Activated CD4-positive, alpha-beta T cell treated with anti-CD3 and anti-CD28 coated beads, Interleukin-2, amount 50 U/mL, for 24 hours (primary cell): ENCODE data around the gene CMPK1.
"Not testable (repeated sequence)": the region's sequence is repeated elsewhere in the genome, so short reads cannot be mapped to it uniquely, and the experiment has no call there.

Experiments
- DNase-seq, 2 donors: peaks; one replicate each; pipeline ENCODE4 v3.0.0-alpha.2; 2020; ENCODE audit warnings: low read depth in 1 of 2, low spot score in 1 of 2

Gene CMPK1, protein sequence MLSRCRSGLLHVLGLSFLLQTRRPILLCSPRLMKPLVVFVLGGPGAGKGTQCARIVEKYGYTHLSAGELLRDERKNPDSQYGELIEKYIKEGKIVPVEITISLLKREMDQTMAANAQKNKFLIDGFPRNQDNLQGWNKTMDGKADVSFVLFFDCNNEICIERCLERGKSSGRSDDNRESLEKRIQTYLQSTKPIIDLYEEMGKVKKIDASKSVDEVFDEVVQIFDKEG

DNA sequence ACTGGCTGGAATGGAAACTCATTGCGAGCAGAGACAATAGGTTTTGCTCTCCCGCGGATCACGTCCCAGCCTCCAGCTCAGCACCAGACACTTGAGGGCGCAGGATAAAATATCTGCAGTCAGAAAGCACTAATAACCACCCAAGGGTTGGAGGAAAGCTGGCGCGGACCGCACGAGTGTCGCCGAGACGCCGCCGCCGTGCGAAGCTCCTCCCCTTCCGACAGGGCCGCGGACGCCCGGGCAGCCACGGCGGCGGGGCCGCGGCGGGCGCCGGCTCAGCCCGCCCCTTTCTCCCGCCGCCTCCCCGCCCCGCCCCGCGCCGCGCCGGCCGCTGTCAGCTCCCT, at the start of gene CMPK1:
Gene CMPK1, plus strand, starts transcription at position 213 of the 344 bp plus-strand sequence. CDS start 156 bp downstream, outside the sequence.
- peak; percentile 55 to 71 for DNase-seq

DNA sequence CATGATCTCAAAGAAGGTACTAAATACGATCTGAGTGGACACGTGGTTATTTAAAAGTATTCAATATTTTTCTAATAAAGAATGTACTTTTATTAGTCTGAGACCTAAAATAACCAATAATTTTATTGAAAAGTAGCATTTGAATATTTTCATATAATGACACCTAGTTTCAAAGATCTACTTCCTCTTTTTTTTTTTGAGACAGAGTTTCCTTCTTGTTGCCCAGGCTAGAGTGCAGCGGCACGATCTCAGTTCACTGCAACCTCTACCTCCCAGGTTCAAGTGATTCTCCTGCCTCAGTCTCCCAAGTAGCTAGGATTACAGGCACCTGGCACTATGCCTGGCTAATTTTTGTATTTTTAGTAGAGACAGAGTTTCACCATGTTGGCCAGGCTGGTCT, 45.5 kb upstream of the CMPK1 start:
- DNase-seq: not testable (repeated sequence)

- not testable (repeated sequence) for DNase-seq
Observed at GRCh38 chr1:47294863-47295262, 38.7 kb upstream of the CMPK1 start.

GRCh38 chr1:47295579-47295978, 38.0 kb upstream of the CMPK1 start:
- DNase-seq: no peak

DNA sequence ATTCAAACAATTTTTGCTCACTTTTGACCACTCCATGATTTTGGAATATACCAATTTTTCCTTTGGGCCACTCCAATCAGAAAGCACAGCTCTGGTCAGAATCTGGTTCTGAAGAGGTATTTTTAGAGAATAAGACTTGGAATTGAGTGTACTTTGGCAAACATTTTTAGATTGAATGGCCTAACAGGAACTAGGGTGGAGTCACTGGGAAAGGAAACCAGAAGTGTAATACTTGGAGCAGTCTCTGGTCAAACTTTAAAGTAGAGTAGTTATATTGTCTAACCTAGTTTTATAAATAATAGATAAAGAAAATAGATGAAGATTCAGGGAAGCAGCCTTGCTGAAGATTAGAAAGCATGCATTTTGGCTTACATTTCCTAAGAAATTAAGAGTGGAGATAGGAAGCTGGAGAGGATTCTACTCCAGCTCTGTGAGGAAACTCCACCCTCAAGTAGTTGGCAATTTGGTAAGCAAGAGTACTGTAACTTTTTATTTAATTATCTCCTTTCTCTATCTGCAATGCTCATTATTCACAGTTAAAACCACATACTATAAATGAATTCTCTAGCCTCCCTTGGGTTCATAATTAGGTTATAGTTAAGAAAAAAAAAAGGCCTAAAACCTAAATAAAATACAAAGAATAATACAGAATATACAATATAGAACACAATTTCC, 35.4 kb upstream of the CMPK1 start:
- DNase-seq: no peak

DNA sequence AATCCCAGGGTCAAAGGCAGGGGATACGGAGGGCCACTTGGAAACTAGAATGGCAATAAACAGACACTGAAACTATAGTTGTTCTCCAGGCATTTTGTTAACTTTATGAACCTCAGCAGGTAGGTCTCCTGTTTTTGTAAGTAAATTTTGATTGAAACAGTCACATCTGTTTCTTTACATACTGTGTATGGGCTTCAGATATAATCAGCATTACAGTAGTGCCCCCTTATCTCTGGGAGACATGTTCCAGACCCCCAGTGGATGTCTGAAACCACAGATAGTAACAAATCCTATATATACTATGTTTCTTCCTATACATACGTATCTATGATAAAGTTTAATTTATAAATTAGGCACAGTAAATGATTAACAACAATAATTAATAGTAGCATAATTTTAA, 31.1 kb upstream of the CMPK1 start:
- no peak for DNase-seq

GRCh38 chr1:47309427-47309826, 24.2 kb upstream of the CMPK1 start:
- DNase-seq: no peak

DNA sequence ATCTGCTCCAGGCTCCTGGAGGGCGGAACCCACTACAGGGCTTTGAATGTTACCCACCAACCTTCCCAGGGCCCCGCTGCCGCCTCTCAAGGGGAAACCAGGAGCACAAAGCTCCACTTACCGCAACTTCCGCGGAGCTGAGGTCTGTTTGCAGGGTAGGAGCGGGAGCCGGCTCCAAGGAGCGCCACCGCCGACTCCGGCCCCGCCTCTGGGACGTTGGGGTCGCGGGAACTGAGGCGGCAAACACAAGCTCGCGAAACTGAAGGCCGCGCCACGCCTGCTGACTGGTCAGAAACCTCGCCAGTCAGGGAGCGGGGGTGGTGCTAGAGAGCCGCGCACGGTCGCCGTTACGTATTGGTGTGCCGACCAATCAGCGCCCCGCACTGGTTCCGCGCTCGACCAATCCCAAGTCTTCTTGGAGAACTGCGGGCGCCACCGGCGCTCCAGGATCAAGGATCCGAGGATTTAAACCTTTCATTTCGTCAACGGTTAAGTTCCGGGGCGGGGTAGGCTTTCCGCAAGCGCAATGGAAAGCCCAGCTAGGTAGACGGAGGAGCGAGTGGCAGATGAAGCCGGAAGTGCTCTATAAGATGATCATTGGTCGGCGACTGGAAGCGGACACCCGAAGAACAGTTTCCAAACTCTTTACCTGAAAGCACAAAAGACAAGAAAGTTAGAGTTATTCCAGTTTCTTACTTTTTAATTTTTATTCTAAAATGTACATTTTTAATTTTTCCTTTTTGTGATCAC, 19.5 kb upstream of the CMPK1 start, which contains the start of gene STIL:
Gene STIL, minus strand, starts transcription at position 233 of the 750 bp plus-strand sequence. CDS start 3,828 bp downstream, outside the sequence.
- peak; percentile 87 to 98 for DNase-seq

GRCh38 chr1:47317841-47318240, 15.7 kb upstream of the CMPK1 start:
- no peak for DNase-seq

GRCh38 chr1:47319968-47320367, 13.6 kb upstream of the CMPK1 start:
- DNase-seq: not testable (repeated sequence)

- DNase-seq: no peak
Observed at GRCh38 chr1:47323599-47324031, 10.0 kb upstream of the CMPK1 start.

- no peak for DNase-seq
Observed at GRCh38 chr1:47324682-47325081, 8.9 kb upstream of the CMPK1 start.

- DNase-seq: no peak
Observed at GRCh38 chr1:47325528-47325927, 8.1 kb upstream of the CMPK1 start.

DNA sequence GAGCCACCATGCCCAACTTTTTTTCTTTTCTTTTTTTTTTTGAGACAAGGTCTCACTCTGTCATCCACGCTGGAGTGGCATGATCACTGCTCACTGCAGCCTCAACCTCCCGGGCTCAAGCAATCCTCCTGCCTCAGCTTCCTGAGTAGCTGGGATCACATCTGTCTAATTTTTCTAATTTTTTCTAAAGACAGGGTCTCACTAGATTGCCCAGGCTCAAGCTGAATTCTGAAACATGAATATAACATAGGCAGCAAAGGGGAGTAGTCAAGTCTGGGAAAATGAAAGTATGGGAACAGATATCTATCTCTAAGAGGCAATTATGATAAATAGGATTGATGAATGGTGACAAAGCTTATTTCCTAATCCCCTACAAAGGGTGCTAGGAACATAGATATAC, 7.3 kb upstream of the CMPK1 start:
- DNase-seq: no peak

DNA sequence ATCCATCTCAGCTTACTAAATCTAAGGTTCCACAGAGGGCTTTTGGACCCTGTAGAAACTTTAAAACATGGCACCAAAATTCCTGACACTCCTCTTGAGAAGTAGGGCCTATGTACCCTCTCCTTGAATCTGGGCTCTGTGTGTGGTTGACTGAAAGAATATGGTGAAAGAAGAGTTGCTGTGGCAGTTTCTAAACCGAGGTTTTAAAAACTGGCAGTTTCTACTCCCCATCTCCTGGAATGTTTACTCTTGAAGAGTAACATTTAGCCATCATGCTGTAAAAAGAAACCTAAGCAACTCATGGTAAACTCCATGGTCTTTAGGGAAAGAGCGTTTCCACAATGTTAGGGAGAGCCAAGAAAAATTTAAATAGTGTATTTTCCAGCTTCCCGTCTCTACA, 4.6 kb upstream of the CMPK1 start:
- no peak for DNase-seq

DNA sequence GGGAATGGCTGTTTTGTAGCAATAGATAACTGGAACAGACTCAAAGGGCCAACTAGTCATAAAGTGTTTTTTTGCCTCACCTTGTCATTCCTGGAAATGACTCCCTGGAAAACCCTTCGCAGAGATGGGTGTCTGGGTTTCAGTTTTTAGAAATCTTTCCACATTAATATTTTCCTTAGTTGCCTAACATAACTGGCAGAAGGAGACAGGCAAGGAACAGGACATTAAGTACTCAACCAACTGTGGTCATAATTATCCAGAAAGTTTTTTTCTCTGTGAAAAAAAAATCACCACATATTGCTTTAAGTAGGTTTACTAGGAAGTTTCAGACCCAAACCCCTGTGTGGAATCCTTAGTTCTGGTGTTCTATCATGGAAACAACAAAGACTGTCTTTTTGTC, 3.4 kb upstream of the CMPK1 start:
- no peak for DNase-seq

- DNase-seq: no peak
Observed at GRCh38 chr1:47331875-47332274, 1.7 kb upstream of the CMPK1 start.

DNA sequence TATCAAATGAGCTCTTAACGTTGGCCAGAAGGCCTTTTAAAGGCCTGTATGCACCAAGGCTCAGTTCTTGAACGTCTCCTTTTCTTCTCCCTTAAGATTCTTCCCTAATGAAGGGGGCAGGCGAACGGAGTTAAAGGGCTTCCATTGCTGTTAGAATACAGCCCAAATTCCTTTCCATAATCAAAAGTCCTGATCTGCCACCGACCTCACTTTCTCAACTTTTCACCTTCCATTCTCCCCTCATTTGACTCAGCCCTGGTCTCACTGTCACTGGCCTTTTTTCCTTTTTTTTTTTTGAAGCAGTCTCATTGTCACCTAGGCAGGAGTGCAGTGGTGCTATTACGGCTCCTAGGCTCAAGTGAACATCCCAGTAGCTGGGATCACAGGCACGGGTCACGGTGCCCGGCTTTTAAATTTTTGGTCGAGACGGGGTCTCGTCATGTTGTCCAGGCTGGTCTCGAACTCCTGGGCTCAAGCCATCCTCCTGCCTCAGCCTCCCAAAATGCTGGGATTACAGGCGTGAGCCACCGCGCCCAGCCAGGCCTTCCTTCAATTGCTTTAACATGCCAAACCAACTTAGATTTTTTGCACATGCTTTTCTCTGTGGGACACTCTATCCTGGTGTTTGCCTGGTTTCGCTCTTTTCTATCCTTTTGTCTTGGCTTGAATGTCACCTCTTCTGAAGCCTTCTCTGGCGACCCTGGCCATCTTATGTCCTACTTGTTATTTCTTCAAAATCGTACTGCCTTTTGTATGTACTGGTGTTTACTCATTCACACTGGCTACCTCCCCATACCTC, 612 bp upstream of the CMPK1 start:
- no peak for DNase-seq

- peak; percentile 54 to 56 for DNase-seq
Observed at GRCh38 chr1:47333922-47334764, 553 bp downstream of the CMPK1 start.

GRCh38 chr1:47334765-47335435, 1.3 kb downstream of the CMPK1 start:
- DNase-seq: no peak
